Measurements from ENCODE around the gene GCDH. TPM values are rescaled to one million over a fixed set of nuclear protein-coding genes. Genes with fewer than 3 reads are reported as not detected.

The GCDH gene
- total and polyA plus RNA-seq, 2 of the 8 experiments (the other 6 are each of a cell fraction or from before 2014, with no cell fraction given) = 67.3 to 89.4 TPM

DNA sequence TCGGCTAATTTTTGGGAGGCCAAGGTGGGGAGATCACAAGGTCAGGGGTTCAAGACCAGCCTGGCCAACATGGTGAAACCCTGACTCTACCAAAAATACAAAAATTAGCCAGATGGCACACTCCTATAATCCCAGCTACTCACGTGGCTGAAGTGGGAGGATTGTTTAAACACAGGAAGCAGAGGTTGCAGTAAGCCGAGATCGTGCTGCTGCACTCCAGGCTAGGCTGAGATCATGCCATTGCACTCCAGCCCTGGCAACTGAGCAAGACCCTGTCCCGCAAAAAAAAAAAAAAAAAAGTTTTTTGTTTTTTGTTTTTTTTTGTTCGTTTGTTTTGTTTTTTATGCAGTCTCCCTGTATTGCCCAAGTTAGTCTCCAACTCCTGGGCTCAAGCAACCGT is 31.4 kb upstream of the GCDH start (continued):
- TF ChIP-seq, protein P1, sequence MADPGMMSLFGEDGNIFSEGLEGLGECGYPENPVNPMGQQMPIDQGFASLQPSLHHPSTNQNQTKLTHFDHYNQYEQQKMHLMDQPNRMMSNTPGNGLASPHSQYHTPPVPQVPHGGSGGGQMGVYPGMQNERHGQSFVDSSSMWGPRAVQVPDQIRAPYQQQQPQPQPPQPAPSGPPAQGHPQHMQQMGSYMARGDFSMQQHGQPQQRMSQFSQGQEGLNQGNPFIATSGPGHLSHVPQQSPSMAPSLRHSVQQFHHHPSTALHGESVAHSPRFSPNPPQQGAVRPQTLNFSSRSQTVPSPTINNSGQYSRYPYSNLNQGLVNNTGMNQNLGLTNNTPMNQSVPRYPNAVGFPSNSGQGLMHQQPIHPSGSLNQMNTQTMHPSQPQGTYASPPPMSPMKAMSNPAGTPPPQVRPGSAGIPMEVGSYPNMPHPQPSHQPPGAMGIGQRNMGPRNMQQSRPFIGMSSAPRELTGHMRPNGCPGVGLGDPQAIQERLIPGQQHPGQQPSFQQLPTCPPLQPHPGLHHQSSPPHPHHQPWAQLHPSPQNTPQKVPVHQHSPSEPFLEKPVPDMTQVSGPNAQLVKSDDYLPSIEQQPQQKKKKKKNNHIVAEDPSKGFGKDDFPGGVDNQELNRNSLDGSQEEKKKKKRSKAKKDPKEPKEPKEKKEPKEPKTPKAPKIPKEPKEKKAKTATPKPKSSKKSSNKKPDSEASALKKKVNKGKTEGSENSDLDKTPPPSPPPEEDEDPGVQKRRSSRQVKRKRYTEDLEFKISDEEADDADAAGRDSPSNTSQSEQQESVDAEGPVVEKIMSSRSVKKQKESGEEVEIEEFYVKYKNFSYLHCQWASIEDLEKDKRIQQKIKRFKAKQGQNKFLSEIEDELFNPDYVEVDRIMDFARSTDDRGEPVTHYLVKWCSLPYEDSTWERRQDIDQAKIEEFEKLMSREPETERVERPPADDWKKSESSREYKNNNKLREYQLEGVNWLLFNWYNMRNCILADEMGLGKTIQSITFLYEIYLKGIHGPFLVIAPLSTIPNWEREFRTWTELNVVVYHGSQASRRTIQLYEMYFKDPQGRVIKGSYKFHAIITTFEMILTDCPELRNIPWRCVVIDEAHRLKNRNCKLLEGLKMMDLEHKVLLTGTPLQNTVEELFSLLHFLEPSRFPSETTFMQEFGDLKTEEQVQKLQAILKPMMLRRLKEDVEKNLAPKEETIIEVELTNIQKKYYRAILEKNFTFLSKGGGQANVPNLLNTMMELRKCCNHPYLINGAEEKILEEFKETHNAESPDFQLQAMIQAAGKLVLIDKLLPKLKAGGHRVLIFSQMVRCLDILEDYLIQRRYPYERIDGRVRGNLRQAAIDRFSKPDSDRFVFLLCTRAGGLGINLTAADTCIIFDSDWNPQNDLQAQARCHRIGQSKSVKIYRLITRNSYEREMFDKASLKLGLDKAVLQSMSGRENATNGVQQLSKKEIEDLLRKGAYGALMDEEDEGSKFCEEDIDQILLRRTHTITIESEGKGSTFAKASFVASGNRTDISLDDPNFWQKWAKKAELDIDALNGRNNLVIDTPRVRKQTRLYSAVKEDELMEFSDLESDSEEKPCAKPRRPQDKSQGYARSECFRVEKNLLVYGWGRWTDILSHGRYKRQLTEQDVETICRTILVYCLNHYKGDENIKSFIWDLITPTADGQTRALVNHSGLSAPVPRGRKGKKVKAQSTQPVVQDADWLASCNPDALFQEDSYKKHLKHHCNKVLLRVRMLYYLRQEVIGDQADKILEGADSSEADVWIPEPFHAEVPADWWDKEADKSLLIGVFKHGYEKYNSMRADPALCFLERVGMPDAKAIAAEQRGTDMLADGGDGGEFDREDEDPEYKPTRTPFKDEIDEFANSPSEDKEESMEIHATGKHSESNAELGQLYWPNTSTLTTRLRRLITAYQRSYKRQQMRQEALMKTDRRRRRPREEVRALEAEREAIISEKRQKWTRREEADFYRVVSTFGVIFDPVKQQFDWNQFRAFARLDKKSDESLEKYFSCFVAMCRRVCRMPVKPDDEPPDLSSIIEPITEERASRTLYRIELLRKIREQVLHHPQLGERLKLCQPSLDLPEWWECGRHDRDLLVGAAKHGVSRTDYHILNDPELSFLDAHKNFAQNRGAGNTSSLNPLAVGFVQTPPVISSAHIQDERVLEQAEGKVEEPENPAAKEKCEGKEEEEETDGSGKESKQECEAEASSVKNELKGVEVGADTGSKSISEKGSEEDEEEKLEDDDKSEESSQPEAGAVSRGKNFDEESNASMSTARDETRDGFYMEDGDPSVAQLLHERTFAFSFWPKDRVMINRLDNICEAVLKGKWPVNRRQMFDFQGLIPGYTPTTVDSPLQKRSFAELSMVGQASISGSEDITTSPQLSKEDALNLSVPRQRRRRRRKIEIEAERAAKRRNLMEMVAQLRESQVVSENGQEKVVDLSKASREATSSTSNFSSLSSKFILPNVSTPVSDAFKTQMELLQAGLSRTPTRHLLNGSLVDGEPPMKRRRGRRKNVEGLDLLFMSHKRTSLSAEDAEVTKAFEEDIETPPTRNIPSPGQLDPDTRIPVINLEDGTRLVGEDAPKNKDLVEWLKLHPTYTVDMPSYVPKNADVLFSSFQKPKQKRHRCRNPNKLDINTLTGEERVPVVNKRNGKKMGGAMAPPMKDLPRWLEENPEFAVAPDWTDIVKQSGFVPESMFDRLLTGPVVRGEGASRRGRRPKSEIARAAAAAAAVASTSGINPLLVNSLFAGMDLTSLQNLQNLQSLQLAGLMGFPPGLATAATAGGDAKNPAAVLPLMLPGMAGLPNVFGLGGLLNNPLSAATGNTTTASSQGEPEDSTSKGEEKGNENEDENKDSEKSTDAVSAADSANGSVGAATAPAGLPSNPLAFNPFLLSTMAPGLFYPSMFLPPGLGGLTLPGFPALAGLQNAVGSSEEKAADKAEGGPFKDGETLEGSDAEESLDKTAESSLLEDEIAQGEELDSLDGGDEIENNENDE (IDR thresholded peaks at IDR 0.05; ENCODE audit: insufficient replicate concordance, low read length) = no peak
- TF ChIP-seq RFX5 (IDR thresholded peaks at IDR 0.05; ENCODE audit: borderline replicate concordance, low read depth, low read length) = no peak
- TF ChIP-seq POU5F1 (IDR thresholded peaks at IDR 0.05; ENCODE audit: low read depth, low read length) = no peak
- no peak for TF ChIP-seq KDM5A (IDR thresholded peaks at IDR 0.05; ENCODE audit: low read length)
- no peak for TF ChIP-seq TCF12 (IDR thresholded peaks at IDR 0.05; ENCODE audit: low read depth, low read length)
- TF ChIP-seq TEAD4 (IDR thresholded peaks at IDR 0.05; ENCODE audit: low read depth, low read length) = no peak
- no peak for TF ChIP-seq ASH2L (IDR thresholded peaks at IDR 0.05; ENCODE audit: low read length)
- no peak for TF ChIP-seq SIX5 (IDR thresholded peaks at IDR 0.05; ENCODE audit: low read depth, low read length)
- TF ChIP-seq EP300 (IDR thresholded peaks at IDR 0.05; ENCODE audit: borderline replicate concordance in 1 of 2, low read depth in 2 of 2, low read length in 2 of 2) = no peak
